Activated naive CD4-positive, alpha-beta T cell treated with anti-CD3 and anti-CD28 coated beads, Interleukin-2, amount 50 U/mL, for 16 hours (primary cell): ENCODE data around the gene GTF3C4.

Experiments used
- DNase-seq: peaks from one replicate; pipeline ENCODE4 v3.0.0-alpha.2; 2020

Gene GTF3C4

GRCh38 chr9:132648685-132649084, 21.6 kb upstream of the GTF3C4 start:
- DNase-seq = no peak

GRCh38 chr9:132651259-132651658, 19.0 kb upstream of the GTF3C4 start:
- no peak for DNase-seq

GRCh38 chr9:132656299-132656698, 14.0 kb upstream of the GTF3C4 start:
- no peak for DNase-seq

GRCh38 chr9:132662152-132662945, 7.9 kb upstream of the GTF3C4 start:
- DNase-seq = no peak

GRCh38 chr9:132663117-132663516, 7.1 kb upstream of the GTF3C4 start:
- DNase-seq = no peak

- DNase-seq = no peak
Measured at GRCh38 chr9:132663851-132664250, 6.4 kb upstream of the GTF3C4 start.

- DNase-seq = no peak
Measured at GRCh38 chr9:132669319-132669697, 956 bp upstream of the GTF3C4 start.

- DNase-seq = peak; percentile 91
Measured at GRCh38 chr9:132669698-132670456, 387 bp upstream of the GTF3C4 start, which contains the start of gene DDX31. Gene DDX31 (minus strand): TSS chr9:132669983. CDS start chr9:132669934, 49 bp downstream.

GRCh38 chr9:132671620-132672412, 1.6 kb downstream of the GTF3C4 start:
- DNase-seq = no peak

- DNase-seq = no peak
Measured at GRCh38 chr9:132672413-132672690, 2.1 kb downstream of the GTF3C4 start.

- no peak for DNase-seq
Measured at GRCh38 chr9:132673355-132673754, 3.1 kb downstream of the GTF3C4 start.

- no peak for DNase-seq
Measured at GRCh38 chr9:132674485-132674884, 4.2 kb downstream of the GTF3C4 start.

GRCh38 chr9:132677976-132678375, 7.7 kb downstream of the GTF3C4 start:
- no peak for DNase-seq

- no peak for DNase-seq
Measured at GRCh38 chr9:132679946-132680625, 9.8 kb downstream of the GTF3C4 start.

- DNase-seq = no peak
Measured at GRCh38 chr9:132681561-132681960, 11.3 kb downstream of the GTF3C4 start.

- no peak for DNase-seq
Measured at GRCh38 chr9:132683873-132684272, 13.6 kb downstream of the GTF3C4 start.

GRCh38 chr9:132690696-132691095, 20.4 kb downstream of the GTF3C4 start:
- no peak for DNase-seq

- DNase-seq = no peak
Measured at GRCh38 chr9:132694144-132694543, 23.9 kb downstream of the GTF3C4 start.

- DNase-seq = no peak
Measured at GRCh38 chr9:132697230-132697629, 27.0 kb downstream of the GTF3C4 start.

GRCh38 chr9:132698989-132699388, 28.7 kb downstream of the GTF3C4 start:
- DNase-seq = no peak

GRCh38 chr9:132699956-132700355, 29.7 kb downstream of the GTF3C4 start:
- DNase-seq = no peak

GRCh38 chr9:132702254-132702653, 32.0 kb downstream of the GTF3C4 start:
- DNase-seq = no peak

- no peak for DNase-seq
Measured at GRCh38 chr9:132703336-132703735, 33.1 kb downstream of the GTF3C4 start.
